ENCODE measurements around the gene AJUBA.

The AJUBA gene

DNA sequence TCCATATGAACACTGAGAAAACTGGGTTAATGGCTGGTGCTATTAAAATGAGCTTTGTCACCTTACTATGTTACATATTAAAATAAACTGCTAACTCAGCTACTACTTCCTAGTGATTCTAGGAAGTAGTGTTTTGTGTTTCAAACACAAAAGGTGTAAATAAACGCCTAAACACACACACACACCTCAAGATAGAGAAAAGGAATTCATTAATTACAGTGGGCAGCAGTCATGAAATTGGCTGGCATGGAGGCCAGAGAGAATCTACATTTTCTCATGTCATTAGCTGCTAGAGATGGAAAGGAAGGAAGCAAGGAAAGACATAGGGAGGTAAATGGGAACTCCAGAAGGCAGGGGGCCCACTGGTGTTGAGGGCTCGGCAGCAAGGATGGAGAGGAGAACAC, 52.4 kb downstream of the AJUBA start:
- no peak for DNase-seq

GRCh38 chr14:22929104-22929960, 53.0 kb downstream of the AJUBA start, which contains the start of gene PRMT5:
Gene PRMT5 (minus strand): TSS chr14:22929376. CDS start chr14:22929361, 15 bp downstream.
- DNase-seq: peak; percentile 100

DNA sequence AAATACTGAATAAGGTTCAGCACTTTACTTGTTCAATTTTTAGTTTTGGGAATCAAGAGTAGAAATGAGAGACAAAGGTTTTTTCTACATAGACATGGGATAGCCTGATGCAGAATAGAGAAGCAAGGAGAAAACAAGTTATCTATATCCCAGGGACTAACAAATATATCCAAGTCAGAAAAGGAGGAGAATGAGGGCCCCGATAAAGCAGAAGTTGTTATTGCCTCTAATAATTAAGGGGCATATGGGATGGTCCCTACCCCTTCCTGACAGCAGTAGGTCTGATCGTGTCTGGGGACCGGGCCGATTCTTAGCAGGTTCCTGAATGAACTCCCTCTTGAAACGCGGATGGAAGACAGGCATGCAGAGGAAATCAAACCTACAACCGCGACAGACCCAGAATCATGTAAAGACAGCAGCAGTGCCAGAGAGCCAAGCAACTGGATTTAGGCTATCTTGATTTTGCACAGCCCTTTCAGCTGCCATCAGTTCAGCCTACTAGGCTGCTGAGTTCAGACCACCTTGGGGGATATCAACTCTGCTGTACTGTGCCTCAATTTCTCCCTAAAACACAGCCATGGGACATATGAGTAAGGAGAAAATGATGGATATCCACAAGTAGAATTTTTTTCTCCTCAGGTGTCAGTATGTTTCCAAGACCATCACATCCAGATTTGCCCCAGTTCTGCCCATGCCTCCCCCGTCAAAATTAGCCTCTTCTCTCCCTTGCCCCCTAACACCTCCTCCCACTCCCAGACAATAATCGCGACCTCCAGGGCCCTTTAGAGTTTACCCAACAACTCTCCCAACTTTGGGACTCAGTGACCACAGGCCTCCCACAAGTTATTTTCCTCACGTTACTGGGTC, 53.9 kb downstream of the AJUBA start:
- DNase-seq: peak; percentile 60

- no peak for DNase-seq
Measured at GRCh38 chr14:22926316-22926715, 56.0 kb downstream of the AJUBA start.

DNA sequence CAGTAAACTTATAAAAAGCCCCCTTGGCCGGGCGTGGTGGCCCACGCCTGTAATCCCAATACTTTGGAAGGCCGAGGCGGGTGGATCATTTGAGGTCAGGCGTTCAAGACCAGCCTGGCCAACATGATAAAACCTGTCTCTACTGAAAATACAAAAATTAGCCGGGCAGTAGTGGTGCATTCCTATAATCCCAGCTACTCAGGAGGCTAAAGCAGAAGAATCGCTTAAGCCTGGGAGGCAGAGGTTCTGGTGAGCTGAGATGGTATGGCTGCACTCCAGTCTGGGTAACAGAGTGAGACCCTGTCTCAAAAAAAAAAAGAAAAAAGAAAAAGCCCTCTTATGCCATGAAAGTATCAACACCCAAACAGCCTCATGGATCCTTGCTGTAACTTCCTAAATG, 56.8 kb downstream of the AJUBA start:
- DNase-seq: no peak

DNA sequence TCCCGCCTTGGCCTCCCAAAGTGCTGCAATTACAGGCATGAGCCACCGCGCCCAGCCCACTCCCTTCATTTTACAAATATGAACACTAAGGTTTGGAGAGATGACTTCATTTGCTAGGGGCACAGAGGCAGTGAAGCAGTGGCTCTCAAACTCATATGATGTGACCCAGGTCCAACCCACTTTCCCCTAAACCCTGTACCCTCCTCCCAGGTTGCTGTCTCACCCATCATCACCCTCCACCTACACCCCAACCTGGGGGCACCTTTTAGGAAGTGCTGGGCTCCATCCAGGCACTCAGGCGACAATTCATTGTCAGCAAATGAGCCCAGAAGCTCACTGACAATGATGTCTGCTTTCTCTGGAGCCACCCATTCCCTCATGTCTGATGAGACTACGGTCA, 58.6 kb downstream of the AJUBA start:
- no peak for DNase-seq

DNA sequence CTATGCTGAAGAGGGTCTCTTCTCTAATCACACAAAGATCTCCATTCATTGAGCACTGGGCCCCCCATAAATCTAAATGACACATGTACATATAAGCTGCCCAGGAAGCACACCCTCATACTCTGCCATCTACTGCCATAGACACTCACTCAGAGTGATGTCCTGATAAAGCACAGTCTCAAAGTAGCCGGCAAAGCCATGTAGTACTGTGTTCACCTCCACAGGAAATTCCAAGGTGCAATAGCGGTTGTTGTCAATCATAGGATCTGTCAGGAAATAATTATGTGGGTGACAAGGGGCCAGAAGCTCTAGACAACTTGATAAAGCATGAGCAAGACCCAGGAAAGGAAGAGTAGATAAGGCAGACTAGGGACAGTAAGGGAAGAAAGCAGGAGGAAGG, 60.1 kb downstream of the AJUBA start:
- no peak for DNase-seq

Measured in activated CD8-positive, alpha-beta memory T cell treated with anti-CD3 and anti-CD28 coated beads for 24 hours (primary cell).